Stomach (tissue), 9 donors: Measurements from ENCODE around the gene FCN3. TPM values are rescaled to one million over a fixed set of nuclear protein-coding genes. Genes with fewer than 3 reads are reported as not detected.

Experiments
- DNase-seq, 2 donors: peaks; one replicate each; pipeline versions ENCODE4 v3.0.0 to v3.0.0-alpha.2; 2013 to 2019
- H3K27ac ChIP-seq, 5 donors: fragments of 200-600 bp in 4 of 5; sonication (generic) in 4 of 5; one replicate each; pipeline ENCODE4 v1.5.1; 2013 to 2019; ENCODE audit warnings: mild to moderate bottlenecking in 1 of 5, moderate library complexity in 1 of 5
- H3K27me3 ChIP-seq, 3 donors: fragments of 200-600 bp; sonication (generic); one replicate each; pipeline ENCODE4 v1.5.1; 2017 to 2019; ENCODE audit warnings: mixed run types in 1 of 3
- H3K36me3 ChIP-seq, 4 donors: fragments of 200-600 bp; sonication (generic); 1 replicate in 3 of 4; 2 replicates in 1 of 4; pipeline ENCODE4 v1.5.1; 2016 to 2019
- H3K4me1 ChIP-seq, 4 donors: fragments of 200-600 bp; sonication (generic); one replicate each; pipeline ENCODE4 v1.5.1; 2016 to 2019
- H3K4me3 ChIP-seq, 4 donors: fragments of 200-600 bp; sonication (generic) in 3 of 4; one replicate each; pipeline ENCODE4 v1.5.1; 2016 to 2019; ENCODE audit warnings: mild to moderate bottlenecking in 1 of 4
- H3K9me3 ChIP-seq, 4 donors: fragments of 200-600 bp; sonication (generic); one replicate each; pipeline ENCODE4 v1.5.1; 2016 to 2019
- CTCF ChIP-seq, 7 experiments: fragments of 450-650 bp in 4 of 7; fragments of 200-600 bp in 3 of 7; sonication (generic) in 3 of 7; IDR thresholded peaks; one replicate each; pipeline ENCODE4 v1.5.1; 2016 to 2019; ENCODE audit warnings: antibody characterized with exemption in 7 of 7, control low read depth in 2 of 7, mild to moderate bottlenecking in 1 of 7
- EP300 ChIP-seq: sonication (generic); formaldehyde crosslinking; IDR thresholded peaks from one replicate; pipeline ENCODE4 v1.6.1; 2017; ENCODE audit warnings: antibody characterized with exemption
- POLR2A ChIP-seq, 4 donors: fragments of 450-650 bp; IDR thresholded peaks; one replicate each; pipeline ENCODE4 v1.6.1; 2016; ENCODE audit warnings: antibody characterized with exemption in 4 of 4, control low read depth in 2 of 4, mild to moderate bottlenecking in 1 of 4, moderate library complexity in 1 of 4
- POLR2AphosphoS5 ChIP-seq, 3 donors: sonication (generic); formaldehyde crosslinking; IDR thresholded peaks; one replicate each; pipeline ENCODE4 v1.6.1; 2016; ENCODE audit warnings: antibody characterized with exemption in 3 of 3
- WGBS, 5 donors: extraction: QIAGEN DNeasy Blood & Tissue Kit in 3 of 5; methylation state at CpG; one replicate each; pipeline versions ENCODE4 v1.1.5 to v1.1.7; 2013 to 2018; 5-methylcytosine and 5-hydroxymethylcytosine counted together
- intact Hi-C: fragments of 100-400 bp; cut with DNase I; formaldehyde crosslinking; loops from one replicate; pipeline ENCODE4 v1.15.1; 2023; ENCODE audit warnings: low total_unique reads
- polyA plus RNA-seq, 3 donors: library from polyadenylated mRNA; stranded (reverse); fragments of 200-250 nt; gene quantifications; one replicate each; pipeline ENCODE4 v1.2.3, GENCODE V29; 2013
- total RNA-seq, 5 donors: library from RNA; depleted of rRNA; stranded (reverse); fragments of >200 nt; gene quantifications; one replicate each; pipeline versions ENCODE4 v1.1.0 to v1.2.3, GENCODE V29; 2014 to 2016
- donor health status: healthy with polysubstance abuse.
- donor health status: Bipolar disorder and iron deficiency.
- donor health status: healthy.

FCN3 gene
- total and polyA plus RNA-seq, 8 donors, result 0.55 to 15.2 (median 4.6) TPM; not detected in 2

- no peaks in the 10 kb centered on the region for H3K9me3 ChIP-seq
- no peak overlapping the region for H3K27ac ChIP-seq
- H3K4me3 ChIP-seq, result no peak overlapping the region
- 89 to 98% (median 96%) methylated on average over 9 of the region's 9 CpGs for WGBS, 5 donors
- peaks cover 22 to 44% (median 28%) of the 10 kb centered on the region in 4 donors for H3K4me1 ChIP-seq
- no peaks in the 10 kb centered on the region for H3K36me3 ChIP-seq
- no peak for TF ChIP-seq CTCF (IDR thresholded peaks at IDR 0.05)
- no peak for TF ChIP-seq POLR2AphosphoS5 (IDR thresholded peaks at IDR 0.05)
- TF ChIP-seq POLR2A (IDR thresholded peaks at IDR 0.05), result no peak
- TF ChIP-seq EP300, result no peak
- intact Hi-C loops, result loop anchor here (5.0 kb wide), 2 partner anchors 37 to 92 kb away; no protein-coding TSS in a partner anchor
- peaks cover 0 to 6% (median 0%) of the 10 kb centered on the region in 3 donors for H3K27me3 ChIP-seq
- no peak for DNase-seq
Measured at GRCh38 chr1:27394282-27394658, 19.6 kb upstream of the FCN3 start.

DNA sequence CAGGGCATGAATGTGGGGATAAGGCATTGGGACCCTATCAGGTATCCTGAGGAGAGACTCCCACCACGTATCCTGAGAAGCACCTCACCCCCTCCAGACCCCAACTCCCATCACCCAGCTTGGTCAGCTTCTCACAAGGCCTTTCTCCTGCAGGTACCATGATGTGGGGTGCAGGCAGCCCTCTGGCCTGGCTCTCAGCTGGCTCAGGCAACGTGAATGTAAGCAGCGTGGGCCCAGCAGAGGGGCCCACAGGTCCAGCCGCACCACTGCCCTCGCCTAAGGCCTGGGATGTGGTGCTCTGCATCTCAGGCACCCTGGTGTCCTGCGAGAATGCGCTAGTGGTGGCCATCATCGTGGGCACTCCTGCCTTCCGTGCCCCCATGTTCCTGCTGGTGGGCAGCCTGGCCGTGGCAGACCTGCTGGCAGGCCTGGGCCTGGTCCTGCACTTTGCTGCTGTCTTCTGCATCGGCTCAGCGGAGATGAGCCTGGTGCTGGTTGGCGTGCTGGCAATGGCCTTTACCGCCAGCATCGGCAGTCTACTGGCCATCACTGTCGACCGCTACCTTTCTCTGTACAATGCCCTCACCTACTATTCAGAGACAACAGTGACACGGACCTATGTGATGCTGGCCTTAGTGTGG lies 19.1 kb upstream of the FCN3 start:
- no peaks in the 10 kb centered on the region for H3K36me3 ChIP-seq
- DNase-seq, result no peak
- intact Hi-C loops, result loop anchor here (5.0 kb wide), 2 partner anchors 36 to 91 kb away; no protein-coding TSS in a partner anchor
- peaks cover 22 to 39% (median 25%) of the 10 kb centered on the region in 4 donors for H3K4me1 ChIP-seq
- H3K27ac ChIP-seq, result peak overlapping the region in 1 of 5 donors; percentile 83
- H3K4me3 ChIP-seq, result no peak overlapping the region
- 92 to 96% (median 94%) methylated on average over 7 to 18 of the region's 18 CpGs for WGBS, 5 donors
- TF ChIP-seq EP300 (no peak), POLR2AphosphoS5 (IDR thresholded peaks at IDR 0.05) (no peak), CTCF (IDR thresholded peaks at IDR 0.05) (no peak), POLR2A (IDR thresholded peaks at IDR 0.05) (no peak)
- peaks cover 0 to 6% (median 0%) of the 10 kb centered on the region in 3 donors for H3K27me3 ChIP-seq
- no peaks in the 10 kb centered on the region for H3K9me3 ChIP-seq

DNA sequence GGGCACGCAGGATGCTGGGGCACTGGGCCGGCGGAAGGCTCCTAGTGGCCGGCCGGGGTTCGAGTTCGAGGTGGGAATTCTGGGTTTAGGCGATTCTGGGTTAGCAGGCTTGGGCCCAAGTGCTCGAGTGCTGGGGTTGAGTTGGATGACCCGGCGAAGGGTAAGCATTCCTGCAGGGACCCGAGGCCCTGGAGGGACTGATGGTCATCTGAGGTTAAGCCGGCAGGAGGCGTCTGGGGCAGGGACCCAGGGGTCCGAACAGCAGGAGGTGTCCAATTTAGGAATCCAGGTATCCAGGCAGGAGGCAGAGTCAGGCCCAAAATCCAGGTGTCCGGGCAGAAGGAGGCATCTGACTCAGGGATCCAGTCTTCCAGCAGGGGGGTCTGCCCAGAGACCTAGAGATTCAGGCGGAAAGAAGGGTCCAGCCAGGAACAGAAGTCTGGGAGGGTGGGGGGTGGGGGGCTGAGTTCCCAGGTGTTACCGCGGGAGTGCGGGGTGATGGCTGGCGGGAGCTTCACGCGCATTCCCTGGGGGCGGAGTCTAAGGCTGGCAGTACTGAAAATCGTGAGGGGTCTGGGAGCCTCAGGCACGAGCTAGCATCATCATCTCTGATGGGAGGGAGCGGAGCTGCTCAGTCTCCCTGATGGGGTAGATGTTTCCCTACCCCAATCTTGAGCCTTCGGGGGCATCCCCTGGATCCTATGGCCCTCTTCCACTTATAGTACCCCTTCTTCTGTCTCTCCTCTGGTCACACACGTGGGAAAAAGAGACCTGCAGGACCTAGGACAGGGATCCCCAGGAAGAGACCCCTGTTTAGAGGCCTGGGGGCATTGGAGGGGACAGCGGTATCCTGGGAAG lies 18.4 kb upstream of the FCN3 start:
- intact Hi-C loops, result loop anchor here (5.0 kb wide), 2 partner anchors 36 to 91 kb away; no protein-coding TSS in a partner anchor
- Histone ChIP-seq H3K27ac (peak overlapping the region; percentile 28 to 83 (median 67)), H3K36me3 (no peaks in the 10 kb centered on the region), H3K4me3 (peak overlapping the region; percentile 44 to 58 (median 50)), H3K4me1 (peaks cover 22 to 39% (median 25%) of the 10 kb centered on the region in 4 donors), H3K27me3 (peaks cover 0 to 6% (median 0%) of the 10 kb centered on the region in 3 donors), H3K9me3 (no peaks in the 10 kb centered on the region)
- WGBS, 5 donors, result 36 to 55% (median 39%) methylated on average over 18 to 30 of the region's 30 CpGs
- DNase-seq, result peak in 1 of 2 donors; percentile 41
- no peak for TF ChIP-seq EP300
- TF ChIP-seq POLR2AphosphoS5 (IDR thresholded peaks at IDR 0.05), result no peak
- no peak for TF ChIP-seq POLR2A (IDR thresholded peaks at IDR 0.05)
- no peak for TF ChIP-seq CTCF (IDR thresholded peaks at IDR 0.05)

DNA sequence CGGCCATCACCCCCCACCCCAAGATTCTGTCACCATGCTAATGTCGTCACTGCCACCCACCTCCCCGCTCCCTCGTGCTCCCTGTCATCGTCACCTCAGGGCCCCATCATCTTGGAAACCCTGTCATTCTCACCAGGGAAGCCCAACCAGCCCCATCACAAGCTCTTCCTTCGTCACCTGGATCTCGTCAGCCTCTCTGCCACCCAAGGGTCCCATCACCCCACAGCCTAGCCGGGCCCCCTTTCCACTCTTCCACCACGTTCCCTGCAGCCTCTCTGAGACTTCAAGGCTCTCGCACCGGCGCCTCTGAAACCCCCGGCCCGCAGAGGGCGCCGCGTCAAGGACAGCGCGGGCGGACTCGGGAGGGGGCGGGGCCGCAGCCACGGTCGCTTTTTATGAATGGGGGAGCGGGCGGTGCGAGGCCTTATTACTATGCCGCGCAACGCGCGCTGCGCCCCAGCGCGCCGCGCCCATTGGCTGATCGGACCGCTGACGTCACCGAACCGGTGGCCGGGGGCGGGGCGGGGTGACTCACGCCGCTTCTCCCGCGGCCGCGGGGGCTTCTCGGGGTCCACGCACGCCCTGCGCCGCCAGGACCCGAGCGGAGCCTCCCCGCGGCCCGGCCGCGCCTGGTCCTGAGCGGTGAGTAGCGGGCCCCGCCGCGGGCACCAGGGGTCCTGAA lies 17.6 kb upstream of the FCN3 start, which contains the start of gene GPR3:
Gene GPR3 (plus strand): TSS at position 527 of the 682 bp plus-strand sequence. CDS start 1,177 bp downstream, outside the sequence.
- Histone ChIP-seq H3K4me3 (peak within 1 kb of the TSS; percentile 44 to 58 (median 50)), H3K27ac (peak within 1 kb of the TSS; percentile 28 to 83 (median 67)), H3K27me3 (peaks cover 0 to 6% (median 0%) of the 10 kb centered on the region in 3 donors), H3K9me3 (no peaks in the 10 kb centered on the region), H3K4me1 (peaks cover 22 to 39% (median 25%) of the 10 kb centered on the region in 4 donors), H3K36me3 (no peaks in the 10 kb centered on the region)
- WGBS, 5 donors, result 1 to 4% (median 2%) methylated on average over 17 to 69 of the region's 69 CpGs
- intact Hi-C loops, result loop anchor here (5.0 kb wide), 2 partner anchors 35 to 90 kb away; no protein-coding TSS in a partner anchor
- TF ChIP-seq EP300, result no peak
- peak in 5 of 7 experiments; percentile 13 to 53 (median 33) for TF ChIP-seq CTCF (IDR thresholded peaks at IDR 0.05)
- peak; percentile 29 to 56 (median 33) for TF ChIP-seq POLR2AphosphoS5 (IDR thresholded peaks at IDR 0.05)
- TF ChIP-seq POLR2A (IDR thresholded peaks at IDR 0.05), result no peak
- DNase-seq, result peak; percentile 92 to 96
